GM12873 (cell line): ENCODE data around the gene PROZ.

ENCODE experiments used
- TF ChIP-seq, protein P1 (sequence below): IDR thresholded peaks from 2 replicates; pipeline ENCODE4 v1.5.1; 2012; ENCODE audit warnings: low read depth, mild to moderate bottlenecking, moderate library complexity, low read length, control low read depth; ENCODE audit not compliant: insufficient read depth; ENCODE audit errors: missing control alignments

PROZ gene

DNA sequence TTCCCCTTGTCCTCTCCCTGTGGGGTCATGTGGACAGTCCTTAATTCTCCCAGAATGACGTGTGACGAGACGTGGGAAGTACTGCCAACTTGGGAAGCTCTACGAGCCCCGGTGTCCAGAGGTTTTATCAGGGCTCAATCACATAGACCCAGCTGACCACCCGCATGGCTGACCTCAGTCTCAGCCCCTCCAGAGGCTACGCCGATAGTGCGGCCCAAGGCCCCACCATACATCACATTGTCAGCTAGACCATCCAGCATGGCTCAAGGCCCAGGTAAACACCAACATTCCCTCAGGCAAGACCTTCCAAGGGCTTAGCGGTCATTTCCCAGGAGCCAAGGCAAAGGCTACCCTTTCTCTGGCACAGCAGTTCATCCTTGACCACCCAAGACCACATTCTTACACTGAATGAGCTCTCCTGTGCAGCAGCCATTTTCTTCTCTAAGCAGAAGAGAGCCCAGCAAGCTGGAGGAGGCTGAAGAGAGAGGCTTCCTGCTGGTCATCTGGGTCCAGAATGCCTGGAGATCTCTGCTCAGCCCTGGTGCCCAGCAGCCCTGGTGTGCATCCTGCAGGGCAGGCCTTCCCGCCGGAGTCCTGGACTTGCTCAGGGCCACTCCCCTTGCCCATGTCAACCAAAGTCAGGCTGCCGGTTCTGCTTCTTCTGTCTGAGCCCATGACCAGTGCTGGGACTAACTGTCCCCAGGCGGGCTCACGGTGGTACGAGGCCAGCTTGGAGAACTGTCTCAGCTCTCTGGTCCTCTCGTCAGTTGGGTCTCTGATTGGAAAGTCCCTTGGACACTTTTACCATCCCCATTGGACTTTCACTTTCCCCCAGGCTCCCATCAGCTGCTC is 43.7 kb upstream of the PROZ start:
- TF ChIP-seq, protein P1, sequence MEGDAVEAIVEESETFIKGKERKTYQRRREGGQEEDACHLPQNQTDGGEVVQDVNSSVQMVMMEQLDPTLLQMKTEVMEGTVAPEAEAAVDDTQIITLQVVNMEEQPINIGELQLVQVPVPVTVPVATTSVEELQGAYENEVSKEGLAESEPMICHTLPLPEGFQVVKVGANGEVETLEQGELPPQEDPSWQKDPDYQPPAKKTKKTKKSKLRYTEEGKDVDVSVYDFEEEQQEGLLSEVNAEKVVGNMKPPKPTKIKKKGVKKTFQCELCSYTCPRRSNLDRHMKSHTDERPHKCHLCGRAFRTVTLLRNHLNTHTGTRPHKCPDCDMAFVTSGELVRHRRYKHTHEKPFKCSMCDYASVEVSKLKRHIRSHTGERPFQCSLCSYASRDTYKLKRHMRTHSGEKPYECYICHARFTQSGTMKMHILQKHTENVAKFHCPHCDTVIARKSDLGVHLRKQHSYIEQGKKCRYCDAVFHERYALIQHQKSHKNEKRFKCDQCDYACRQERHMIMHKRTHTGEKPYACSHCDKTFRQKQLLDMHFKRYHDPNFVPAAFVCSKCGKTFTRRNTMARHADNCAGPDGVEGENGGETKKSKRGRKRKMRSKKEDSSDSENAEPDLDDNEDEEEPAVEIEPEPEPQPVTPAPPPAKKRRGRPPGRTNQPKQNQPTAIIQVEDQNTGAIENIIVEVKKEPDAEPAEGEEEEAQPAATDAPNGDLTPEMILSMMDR, result no peak

GRCh38 chr13:113115363-113116205 is 42.9 kb upstream of the PROZ start:
- TF ChIP-seq, protein P1, result no peak

- TF ChIP-seq, protein P1, result no peak
These were observed 42.1 kb upstream of the PROZ start for GRCh38 chr13:113116206-113116800.

DNA sequence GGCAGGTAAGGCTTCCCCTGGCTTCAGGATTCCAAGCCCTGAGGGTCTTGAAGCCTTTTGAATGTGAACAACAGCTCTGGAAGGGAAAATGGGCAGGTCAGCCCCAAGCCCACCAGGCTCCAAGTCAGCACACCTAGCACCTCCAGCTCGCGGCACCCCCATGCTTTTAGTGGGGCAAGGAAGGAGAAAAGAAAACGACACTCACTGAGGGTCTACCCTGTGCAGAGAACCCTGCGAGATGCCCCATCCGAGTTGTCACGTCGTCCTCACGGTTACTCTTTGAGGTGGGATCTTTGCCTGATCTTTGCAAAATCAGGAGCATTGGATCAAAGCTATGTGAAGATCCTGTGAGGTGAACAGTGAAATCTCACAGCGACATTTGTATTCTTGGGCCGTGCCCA is 41.6 kb upstream of the PROZ start:
- TF ChIP-seq, protein P1, result no peak

- TF ChIP-seq, protein P1, result no peak
These were observed 41.0 kb upstream of the PROZ start for GRCh38 chr13:113117335-113117872.

GRCh38 chr13:113117911-113118260 is 40.6 kb upstream of the PROZ start:
- TF ChIP-seq, protein P1, result no peak
